ENCODE data around the gene HIGD1C.

Gene HIGD1C

GRCh38 chr12:51018956-51019355 lies 66.6 kb downstream of the HIGD1C start:
- no peak for DNase-seq (ENCODE audit: low spot score)

- no peak for DNase-seq (ENCODE audit: low spot score)
Observed at GRCh38 chr12:51019927-51020326, 67.6 kb downstream of the HIGD1C start.

Data from LoVo (cell line).